Osteocyte (in vitro differentiated cells): ENCODE data around the gene USP28. TPM values are rescaled to one million over a fixed set of nuclear protein-coding genes. Genes with fewer than 3 reads are reported as not detected.

ENCODE experiments used
- DNase-seq: peaks from one replicate; pipeline ENCODE4 v3.0.0; 2021; ENCODE audit warnings: mixed read lengths; ENCODE audit not compliant: unreplicated experiment; ENCODE audit errors: extremely low spot score
- H3K27ac Mint-ChIP-seq: one replicate; pipeline ENCODE4 v1.8.0; 2021; ENCODE audit warnings: mild to moderate bottlenecking, mixed read lengths; ENCODE audit not compliant: unreplicated experiment
- H3K27me3 Mint-ChIP-seq: one replicate; pipeline ENCODE4 v1.8.0; 2021; ENCODE audit warnings: mixed read lengths; ENCODE audit not compliant: unreplicated experiment
- H3K36me3 Mint-ChIP-seq: one replicate; pipeline ENCODE4 v1.8.0; 2021; ENCODE audit warnings: mixed read lengths; ENCODE audit not compliant: unreplicated experiment
- H3K4me1 Mint-ChIP-seq: one replicate; pipeline ENCODE4 v1.8.0; 2021; ENCODE audit warnings: mixed read lengths; ENCODE audit not compliant: unreplicated experiment
- H3K4me3 Mint-ChIP-seq: one replicate; pipeline ENCODE4 v1.8.0; 2021; ENCODE audit warnings: mild to moderate bottlenecking, moderate library complexity, mixed read lengths; ENCODE audit not compliant: unreplicated experiment
- H3K9me3 Mint-ChIP-seq: one replicate; pipeline ENCODE4 v1.8.0; 2021; ENCODE audit warnings: mixed read lengths; ENCODE audit not compliant: unreplicated experiment
- CTCF ChIP-seq: fragments of 200-600 bp; sonication (generic); IDR thresholded peaks from 2 replicates; pipeline ENCODE4 v1.5.0; 2021; ENCODE audit warnings: antibody characterized with exemption, mild to moderate bottlenecking, moderate library complexity
- total RNA-seq: library from RNA; stranded (reverse); gene quantifications from 2 replicates; pipeline ENCODE4 v1.2.1, GENCODE V29; 2021

USP28 gene
- total RNA-seq, 1 donor from 2014 or later = 37.2 TPM

- TF ChIP-seq CTCF = no peak
- Mint-ChIP-seq H3K36me3 (peaks cover 39% of the 10 kb centered on the region), H3K27ac (no peak overlapping the region), H3K9me3 (no peaks in the 10 kb centered on the region), H3K4me3 (no peak overlapping the region), H3K4me1 (peaks cover 2% of the 10 kb centered on the region), H3K27me3 (no peaks in the 10 kb centered on the region)
- DNase-seq = no peak
These were observed 27.8 kb downstream of the USP28 start for GRCh38 chr11:113847580-113847979.

GRCh38 chr11:113847111-113847510, 28.3 kb downstream of the USP28 start:
- Mint-ChIP-seq H3K36me3 (peaks cover 39% of the 10 kb centered on the region), H3K4me1 (peaks cover 2% of the 10 kb centered on the region), H3K4me3 (no peak overlapping the region), H3K9me3 (no peaks in the 10 kb centered on the region), H3K27ac (no peak overlapping the region), H3K27me3 (no peaks in the 10 kb centered on the region)
- no peak for DNase-seq
- TF ChIP-seq CTCF = no peak

GRCh38 chr11:113841691-113842090, 33.7 kb downstream of the USP28 start:
- no peaks in the 10 kb centered on the region for H3K27me3 Mint-ChIP-seq
- no peaks in the 10 kb centered on the region for H3K9me3 Mint-ChIP-seq
- no peak for TF ChIP-seq CTCF
- no peak overlapping the region for H3K4me3 Mint-ChIP-seq
- H3K4me1 Mint-ChIP-seq = no peaks in the 10 kb centered on the region
- peaks cover 15% of the 10 kb centered on the region for H3K36me3 Mint-ChIP-seq
- DNase-seq = no peak
- H3K27ac Mint-ChIP-seq = no peak overlapping the region

- no peaks in the 10 kb centered on the region for H3K27me3 Mint-ChIP-seq
- TF ChIP-seq CTCF = no peak
- no peak for DNase-seq
- H3K4me3 Mint-ChIP-seq = no peak overlapping the region
- no peaks in the 10 kb centered on the region for H3K9me3 Mint-ChIP-seq
- H3K4me1 Mint-ChIP-seq = no peaks in the 10 kb centered on the region
- H3K27ac Mint-ChIP-seq = no peak overlapping the region
- peaks cover 14% of the 10 kb centered on the region for H3K36me3 Mint-ChIP-seq
These were observed 34.3 kb downstream of the USP28 start for GRCh38 chr11:113840932-113841664.

GRCh38 chr11:113839842-113840241, 35.5 kb downstream of the USP28 start:
- H3K36me3 Mint-ChIP-seq = peaks cover 20% of the 10 kb centered on the region
- H3K4me3 Mint-ChIP-seq = no peak overlapping the region
- H3K4me1 Mint-ChIP-seq = no peaks in the 10 kb centered on the region
- no peak overlapping the region for H3K27ac Mint-ChIP-seq
- DNase-seq = no peak
- no peak for TF ChIP-seq CTCF
- H3K9me3 Mint-ChIP-seq = no peaks in the 10 kb centered on the region
- no peaks in the 10 kb centered on the region for H3K27me3 Mint-ChIP-seq
